GM19395 (cell line): ENCODE measurements around the gene GSTA4.
"Not testable (repeated sequence)": the region's sequence is repeated elsewhere in the genome, so short reads cannot be mapped to it uniquely, and the experiment has no call there.

Source experiments
- ATAC-seq: cut with Tn5 transposase; IDR thresholded peaks from one replicate; pipeline ENCODE4 v1.9.1; 2021; ENCODE audit warnings: mild to moderate bottlenecking, moderate library complexity; ENCODE audit not compliant: unreplicated experiment

The GSTA4 gene

DNA sequence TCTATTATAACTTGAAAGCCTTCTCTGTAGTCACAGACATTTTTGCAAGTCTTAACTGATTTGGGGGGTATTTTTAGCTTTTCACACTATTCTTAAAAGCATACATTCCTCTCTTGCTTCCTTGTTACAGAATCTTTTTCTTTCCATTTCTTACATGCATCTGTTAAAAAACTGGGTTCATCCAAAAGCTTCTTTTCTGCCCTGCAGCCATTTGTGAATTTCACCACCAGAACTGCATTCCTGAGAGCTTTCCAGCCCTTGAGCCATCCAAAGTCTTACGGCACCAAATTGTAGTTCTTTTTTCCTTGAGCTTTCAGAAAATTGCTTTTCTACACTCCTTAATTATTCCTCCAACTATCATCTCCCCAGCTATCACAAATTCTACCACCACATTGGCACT, 19.7 kb upstream of the GSTA4 start:
- ATAC-seq, result no peak

DNA sequence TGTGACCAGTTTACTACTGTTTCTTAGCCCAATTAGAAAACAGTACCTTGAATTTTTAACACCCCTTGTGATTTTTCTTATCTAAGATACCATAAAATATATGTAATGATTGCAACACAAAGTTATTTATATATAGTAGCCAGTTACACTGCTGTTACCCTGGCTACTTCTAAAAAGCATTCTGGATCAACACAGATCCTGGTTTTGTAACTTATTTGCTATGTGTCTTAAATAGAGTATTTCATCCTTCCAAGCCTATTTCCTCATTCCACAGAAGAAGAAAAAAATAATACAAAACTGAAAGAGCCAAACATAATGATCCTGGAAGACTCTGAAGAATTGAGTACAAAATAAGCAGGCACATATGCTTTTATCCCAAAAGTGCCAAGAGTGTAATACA, 19.0 kb upstream of the GSTA4 start:
- no peak for ATAC-seq

DNA sequence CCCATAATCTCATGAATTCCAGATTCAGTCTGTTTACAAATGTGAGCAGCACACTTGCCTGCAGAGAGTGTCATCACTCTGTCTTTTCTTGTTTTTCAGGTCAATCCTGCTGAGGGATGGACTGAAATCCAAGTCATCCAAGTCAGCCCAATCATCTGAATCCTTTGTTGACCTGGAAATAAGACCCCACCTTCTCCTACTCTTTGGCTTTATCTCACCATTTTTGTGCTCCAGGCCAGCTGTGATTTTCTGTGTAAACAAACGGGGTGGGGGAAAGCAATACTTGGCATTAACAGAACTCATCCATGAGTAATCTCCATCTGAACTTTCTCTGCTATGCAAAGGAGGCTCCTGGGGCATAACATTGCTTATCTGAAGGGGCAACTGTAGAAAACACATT, 16.9 kb upstream of the GSTA4 start:
- no peak for ATAC-seq

GRCh38 chr6:53010504-53010903, 15.4 kb upstream of the GSTA4 start:
- ATAC-seq, result no peak

DNA sequence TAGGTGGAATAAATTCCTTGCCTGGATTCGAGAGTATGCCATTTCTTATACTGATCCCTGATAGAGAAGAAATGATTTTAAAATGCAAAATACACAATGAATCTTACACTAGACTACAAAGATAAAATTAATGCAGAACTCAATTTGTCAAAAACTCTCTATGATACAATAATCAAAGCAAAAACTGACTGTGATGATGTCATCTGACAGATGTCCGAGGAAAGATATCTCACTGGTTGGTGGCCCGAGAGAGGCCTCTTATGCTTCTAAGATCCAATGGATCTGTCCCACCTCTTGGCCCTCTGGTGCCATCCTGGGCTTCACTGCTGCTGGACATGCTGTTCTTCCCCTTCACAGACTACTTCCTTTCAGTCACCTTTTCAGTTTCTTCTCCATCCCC, 14.4 kb upstream of the GSTA4 start:
- no peak for ATAC-seq

- no peak for ATAC-seq
Measured at GRCh38 chr6:53009056-53009455, 14.0 kb upstream of the GSTA4 start.

GRCh38 chr6:53008192-53008687, 13.2 kb upstream of the GSTA4 start:
- not testable (repeated sequence) for ATAC-seq

- ATAC-seq, result no peak
Measured at GRCh38 chr6:53005663-53006250, 10.7 kb upstream of the GSTA4 start.

DNA sequence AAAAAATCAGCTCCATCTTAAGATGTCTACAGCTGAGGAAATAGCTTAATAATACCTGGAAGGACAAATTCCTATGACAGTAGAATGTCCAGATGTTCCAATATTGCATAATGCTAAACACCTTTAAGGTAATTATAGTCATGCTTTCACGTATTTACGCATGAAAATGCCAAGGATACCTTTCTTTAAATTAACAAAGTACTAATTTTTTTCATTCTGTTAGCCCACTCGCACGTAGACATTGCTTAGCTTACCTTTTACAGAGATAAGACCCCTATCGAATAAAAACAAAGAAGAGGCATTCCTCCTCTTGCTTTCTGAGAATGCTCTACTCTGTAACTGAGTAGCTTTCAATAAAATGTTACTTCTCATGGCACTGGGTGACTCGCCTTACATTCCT, 4.4 kb upstream of the GSTA4 start:
- ATAC-seq, result no peak

DNA sequence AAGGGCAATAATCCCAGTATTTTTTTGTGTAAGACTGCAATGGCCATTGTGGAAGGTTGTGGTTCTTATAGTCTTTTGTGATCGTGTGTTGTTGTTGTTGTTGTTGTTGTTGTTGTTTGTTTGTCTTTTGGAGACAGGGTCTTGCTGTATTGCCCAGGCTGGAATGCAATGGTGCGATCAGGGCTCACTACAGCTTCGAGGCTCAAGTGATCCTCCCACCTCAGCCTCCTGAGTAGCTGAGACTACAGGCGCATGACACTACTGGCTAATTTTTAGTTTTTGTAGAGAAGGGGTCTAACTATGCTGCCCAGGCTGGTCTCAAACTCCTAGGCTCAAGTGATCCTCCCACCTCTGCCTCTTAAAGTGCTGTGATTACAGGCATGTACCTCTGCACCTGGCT, 3.5 kb upstream of the GSTA4 start:
- no peak for ATAC-seq

- ATAC-seq, result no peak
Measured at GRCh38 chr6:52995913-52996645, 995 bp upstream of the GSTA4 start.

- peak; percentile 37 for ATAC-seq
Measured at GRCh38 chr6:52994839-52995088, 320 bp downstream of the GSTA4 start.

DNA sequence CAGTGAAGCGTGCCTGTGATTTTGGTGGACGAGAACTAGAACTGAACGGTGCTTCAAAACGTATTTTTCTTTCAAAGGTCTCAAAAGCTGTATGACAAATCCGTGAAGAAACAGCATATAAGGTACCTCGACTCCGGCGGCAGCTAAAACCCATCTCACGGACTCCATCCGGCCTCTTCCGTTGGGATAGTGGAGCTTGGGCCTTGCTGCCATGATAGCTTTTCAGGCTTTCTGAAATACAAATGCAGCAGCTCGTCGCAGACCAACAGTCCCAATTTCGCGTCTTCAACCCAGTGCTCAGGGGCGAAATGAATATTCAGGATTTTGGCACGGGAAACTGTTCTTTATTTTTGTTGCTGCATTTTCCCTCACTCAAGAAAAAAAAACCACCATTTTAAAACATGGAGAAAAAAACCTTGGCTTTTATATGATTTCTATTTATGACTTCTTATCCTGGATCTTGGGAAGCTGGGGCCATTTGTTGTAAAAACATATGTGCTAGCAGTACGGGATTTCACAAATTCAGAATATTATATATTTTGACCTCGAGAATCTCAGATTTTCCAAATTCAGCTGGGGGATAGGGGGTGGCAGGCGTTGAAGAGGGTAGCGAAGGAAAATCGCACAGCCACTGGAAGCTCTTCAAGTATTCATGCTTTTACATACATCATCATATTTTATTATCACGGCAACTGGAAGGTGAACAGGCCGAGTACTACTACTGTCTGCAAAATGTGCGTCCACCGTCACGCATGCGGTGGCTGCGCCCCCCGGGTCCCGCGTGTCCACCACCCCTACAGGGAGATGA, 849 bp downstream of the GSTA4 start:
- peak; percentile 2 for ATAC-seq

- ATAC-seq, result no peak
Measured at GRCh38 chr6:52992980-52993920, 1.8 kb downstream of the GSTA4 start.

GRCh38 chr6:52990342-52990741, 4.7 kb downstream of the GSTA4 start:
- ATAC-seq, result no peak

DNA sequence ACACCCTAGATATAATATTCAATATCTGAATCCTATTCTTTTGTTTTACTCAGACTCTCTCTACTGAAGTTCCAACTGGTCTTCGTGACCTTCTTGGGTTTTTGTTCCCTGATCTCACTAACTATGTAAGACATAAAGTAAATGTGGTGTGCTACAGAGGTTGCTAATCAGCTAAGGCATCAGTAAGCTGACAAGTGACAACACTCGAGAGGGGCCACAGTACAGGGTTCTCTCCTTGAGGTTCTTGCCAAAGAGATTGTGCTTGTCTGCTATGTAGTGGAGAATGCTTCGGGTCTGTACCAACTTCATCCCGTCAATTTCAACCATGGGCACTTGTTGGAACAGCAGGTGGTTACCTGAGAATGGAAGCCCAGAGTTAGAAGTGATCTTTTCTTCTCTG, 9.9 kb downstream of the GSTA4 start:
- no peak for ATAC-seq

- ATAC-seq, result peak; percentile 83
Measured at GRCh38 chr6:52984247-52984646, 10.8 kb downstream of the GSTA4 start.

- ATAC-seq, result no peak
Measured at GRCh38 chr6:52983159-52983848, 11.8 kb downstream of the GSTA4 start.

DNA sequence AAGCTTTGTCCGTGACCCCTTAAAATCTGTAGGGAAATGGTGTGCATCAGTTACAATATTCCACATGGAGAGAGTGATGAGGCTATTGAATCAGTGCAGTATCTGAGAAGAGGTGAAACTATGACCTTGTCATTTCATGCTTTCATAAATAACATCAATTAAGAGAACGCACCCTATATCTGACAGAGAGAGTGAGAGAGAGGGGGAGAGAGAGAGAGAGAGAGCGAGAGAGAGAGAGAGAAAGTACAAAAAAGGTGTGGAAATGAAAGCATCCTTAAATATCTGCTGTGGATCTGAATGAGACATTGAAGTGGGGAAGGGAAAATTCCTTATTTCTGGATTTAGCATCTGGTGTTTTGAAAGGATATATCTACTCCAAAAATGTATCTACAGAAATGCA, 12.4 kb downstream of the GSTA4 start:
- ATAC-seq, result no peak

DNA sequence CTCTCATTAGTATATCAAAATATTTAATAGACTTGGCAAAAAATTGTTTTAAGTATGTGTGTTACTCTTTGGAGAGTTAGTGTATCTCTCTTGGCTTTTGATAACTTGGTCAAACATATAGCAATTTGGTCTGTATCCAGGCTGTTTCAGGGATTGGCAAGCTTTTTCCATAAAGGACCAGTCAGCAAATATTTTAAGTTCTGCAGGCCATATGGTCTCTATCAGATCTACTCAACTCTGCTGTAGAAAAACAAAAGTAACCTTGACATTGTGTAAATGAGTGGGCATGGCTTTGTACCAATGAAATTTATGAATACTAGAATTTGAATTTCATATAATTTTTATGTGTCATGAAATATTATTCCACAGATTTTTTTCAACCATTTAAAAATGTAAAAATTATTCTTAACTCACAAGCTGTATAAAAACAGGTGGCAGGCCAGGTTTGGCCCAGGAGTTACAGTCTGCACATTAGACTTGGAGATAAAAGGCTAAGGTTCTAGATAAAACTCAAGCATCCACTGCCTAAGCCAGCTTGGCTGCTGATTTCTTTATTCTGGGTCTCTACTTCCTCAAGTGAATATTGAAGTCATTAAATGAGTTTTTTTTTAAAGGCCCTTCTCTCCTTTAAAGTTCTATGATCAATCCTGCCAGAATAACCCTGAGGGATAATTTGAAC, 13.7 kb downstream of the GSTA4 start:
- no peak for ATAC-seq
